ENCODE data around the gene GRB10.

Gene GRB10

GRCh38 chr7:50756180-50756579 lies 26.5 kb downstream of the GRB10 start:
- Histone ChIP-seq H4K20me1 (ENCODE audit: insufficient read depth, low read length) (no peaks in the 10 kb centered on the region), H3K9ac (ENCODE audit: low read length) (no peak overlapping the region), H3K27me3 (ENCODE audit: low read depth, low read length) (no peaks in the 10 kb centered on the region)

GRCh38 chr7:50754684-50755083 lies 28.0 kb downstream of the GRB10 start:
- Histone ChIP-seq H3K36me3 (replicated peaks; ENCODE audit: low read depth, low read length) (no peaks in the 10 kb centered on the region), H3K4me2 (ENCODE audit: low read length) (no peak overlapping the region), H3K4me3 (ENCODE audit: low read length) (no peak overlapping the region), H3K4me1 (ENCODE audit: low read length) (no peaks in the 10 kb centered on the region), H3K27me3 (ENCODE audit: low read depth, low read length) (peaks cover 5% of the 10 kb centered on the region; the same call in 1 of the 2 replicates), H3K9ac (ENCODE audit: low read length) (no peak overlapping the region), H3K27ac (ENCODE audit: low read length) (no peak overlapping the region), H4K20me1 (ENCODE audit: insufficient read depth, low read length) (no peaks in the 10 kb centered on the region), H2AFZ (ENCODE audit: low read depth, low read length) (no peak overlapping the region), H3K79me2 (ENCODE audit: low read length) (no peaks in the 10 kb centered on the region), H3K9me3 (ENCODE audit: insufficient read depth, low read length) (no peaks in the 10 kb centered on the region)
- TF ChIP-seq EZH2phosphoT487 (IDR thresholded peaks at IDR 0.05; ENCODE audit: low read depth) (no peak), CTCF (IDR thresholded peaks at IDR 0.05; ENCODE audit: low read depth, low read length) (no peak)

More at GRCh38 chr7:50756180-50756579, 26.5 kb downstream of the GRB10 start:
- Histone ChIP-seq H3K4me1 (ENCODE audit: low read length) (no peaks in the 10 kb centered on the region), H3K36me3 (replicated peaks; ENCODE audit: low read depth, low read length) (no peaks in the 10 kb centered on the region), H3K9me3 (ENCODE audit: insufficient read depth, low read length) (no peaks in the 10 kb centered on the region), H2AFZ (ENCODE audit: low read depth, low read length) (no peak overlapping the region), H3K4me2 (ENCODE audit: low read length) (no peak overlapping the region), H3K27ac (ENCODE audit: low read length) (no peak overlapping the region), H3K79me2 (ENCODE audit: low read length) (no peaks in the 10 kb centered on the region), H3K4me3 (ENCODE audit: low read length) (no peak overlapping the region)
- TF ChIP-seq CTCF (IDR thresholded peaks at IDR 0.05; ENCODE audit: low read depth, low read length) = no peak
- TF ChIP-seq EZH2phosphoT487 (IDR thresholded peaks at IDR 0.05; ENCODE audit: low read depth) = no peak

- Histone ChIP-seq H3K36me3 (replicated peaks; ENCODE audit: low read depth, low read length) (no peaks in the 10 kb centered on the region), H3K4me1 (ENCODE audit: low read length) (no peaks in the 10 kb centered on the region), H2AFZ (ENCODE audit: low read depth, low read length) (no peak overlapping the region), H3K4me3 (ENCODE audit: low read length) (no peak overlapping the region), H3K9ac (ENCODE audit: low read length) (no peak overlapping the region), H3K27me3 (ENCODE audit: low read depth, low read length) (peaks cover 5% of the 10 kb centered on the region; the same call in 1 of the 2 replicates), H4K20me1 (ENCODE audit: insufficient read depth, low read length) (no peaks in the 10 kb centered on the region), H3K79me2 (ENCODE audit: low read length) (no peaks in the 10 kb centered on the region), H3K27ac (ENCODE audit: low read length) (no peak overlapping the region), H3K4me2 (ENCODE audit: low read length) (no peak overlapping the region), H3K9me3 (ENCODE audit: insufficient read depth, low read length) (no peaks in the 10 kb centered on the region)
- no peak for TF ChIP-seq EZH2phosphoT487 (IDR thresholded peaks at IDR 0.05; ENCODE audit: low read depth)
- no peak for TF ChIP-seq CTCF (IDR thresholded peaks at IDR 0.05; ENCODE audit: low read depth, low read length)
Measured at GRCh38 chr7:50754241-50754640, 28.5 kb downstream of the GRB10 start.

- Histone ChIP-seq H3K79me2 (ENCODE audit: low read length) (no peaks in the 10 kb centered on the region), H3K4me1 (ENCODE audit: low read length) (no peaks in the 10 kb centered on the region), H3K9ac (ENCODE audit: low read length) (no peak overlapping the region), H3K9me3 (ENCODE audit: insufficient read depth, low read length) (no peaks in the 10 kb centered on the region), H3K36me3 (replicated peaks; ENCODE audit: low read depth, low read length) (no peaks in the 10 kb centered on the region), H3K27me3 (ENCODE audit: low read depth, low read length) (peaks cover 5% of the 10 kb centered on the region; the same call in 1 of the 2 replicates), H4K20me1 (ENCODE audit: insufficient read depth, low read length) (no peaks in the 10 kb centered on the region), H3K27ac (ENCODE audit: low read length) (no peak overlapping the region), H3K4me3 (ENCODE audit: low read length) (no peak overlapping the region), H2AFZ (ENCODE audit: low read depth, low read length) (no peak overlapping the region), H3K4me2 (ENCODE audit: low read length) (no peak overlapping the region)
- no peak for TF ChIP-seq EZH2phosphoT487 (IDR thresholded peaks at IDR 0.05; ENCODE audit: low read depth)
- no peak for TF ChIP-seq CTCF (IDR thresholded peaks at IDR 0.05; ENCODE audit: low read depth, low read length)
Measured at GRCh38 chr7:50752422-50752821, 30.3 kb downstream of the GRB10 start.
